HT1080 (cell line): Measurements from ENCODE around the gene ZNF653. TPM values are rescaled to one million over a fixed set of nuclear protein-coding genes. Genes with fewer than 3 reads are reported as not detected.
"Not testable (repeated sequence)": the region's sequence is repeated elsewhere in the genome, so short reads cannot be mapped to it uniquely, and the experiment has no call there.

Experiments
- DNase-seq: peaks from one replicate; pipeline ENCODE4 v3.0.0-alpha.2; 2015; ENCODE audit warnings: low read depth
- small RNA-seq: library from RNA; depleted of rRNA; stranded (forward); fragments of <200 nt; gene quantifications from one replicate; pipeline ENCODE3, GENCODE V24; 2014
- total RNA-seq: library from RNA; depleted of rRNA; stranded (reverse); fragments of >200 nt; shearing (Covaris generic); gene quantifications from 2 replicates; pipeline ENCODE4 v1.2.3, GENCODE V29; 2014; rRNA removed

Gene ZNF653
- total RNA-seq, 1 experiment from 2014 or later = 11.6 TPM

DNA sequence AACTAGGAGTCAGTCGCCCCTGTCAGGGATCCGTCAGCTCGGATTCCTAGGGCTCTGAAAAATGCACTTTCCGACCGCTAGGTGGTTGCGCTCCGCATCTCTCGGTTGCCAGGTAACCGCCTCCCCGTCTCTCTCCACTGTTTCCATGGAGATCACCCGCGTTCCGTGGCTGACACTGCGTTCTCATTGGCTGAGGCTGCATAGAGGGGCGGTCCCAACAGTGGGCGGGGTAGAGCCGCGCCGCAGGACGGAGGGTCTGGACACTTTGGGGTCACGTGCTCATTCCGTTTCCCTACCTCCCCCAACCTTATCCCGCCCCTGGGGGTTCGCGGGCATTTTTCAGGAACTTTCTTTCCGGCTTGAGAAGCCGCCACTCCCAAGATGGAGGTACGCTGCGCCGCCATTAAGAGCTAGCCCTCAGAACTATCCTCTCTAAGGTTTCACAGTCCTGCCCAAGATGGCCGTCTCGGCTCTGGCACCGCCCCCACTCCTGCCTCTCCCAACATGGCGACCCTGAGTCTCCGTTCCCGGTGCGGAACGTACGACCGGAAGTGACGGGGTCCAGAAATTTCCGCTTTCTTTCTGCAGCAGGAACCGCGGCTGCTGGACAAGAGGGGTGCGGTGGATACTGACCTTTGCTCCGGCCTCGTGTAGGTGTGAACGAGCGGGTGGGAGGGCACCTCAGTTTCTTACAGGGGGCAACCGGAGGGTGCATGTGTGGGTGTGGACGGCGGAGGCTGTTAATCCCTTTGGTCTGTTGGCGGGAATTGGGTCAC, 70.4 kb downstream of the ZNF653 start, which contains the start of the genes ODAD3 and PRKCSH:
Gene ODAD3, minus strand, starts transcription at position 65 of the 776 bp plus-strand sequence. CDS start 105 bp downstream, outside the sequence.
Gene PRKCSH, plus strand, starts transcription at position 579 of the 776 bp plus-strand sequence. CDS start 483 bp downstream, outside the sequence.
- DNase-seq = peak; percentile 100

- no peak for DNase-seq
These were observed 71.0 kb downstream of the ZNF653 start for GRCh38 chr19:11434703-11435056.

DNA sequence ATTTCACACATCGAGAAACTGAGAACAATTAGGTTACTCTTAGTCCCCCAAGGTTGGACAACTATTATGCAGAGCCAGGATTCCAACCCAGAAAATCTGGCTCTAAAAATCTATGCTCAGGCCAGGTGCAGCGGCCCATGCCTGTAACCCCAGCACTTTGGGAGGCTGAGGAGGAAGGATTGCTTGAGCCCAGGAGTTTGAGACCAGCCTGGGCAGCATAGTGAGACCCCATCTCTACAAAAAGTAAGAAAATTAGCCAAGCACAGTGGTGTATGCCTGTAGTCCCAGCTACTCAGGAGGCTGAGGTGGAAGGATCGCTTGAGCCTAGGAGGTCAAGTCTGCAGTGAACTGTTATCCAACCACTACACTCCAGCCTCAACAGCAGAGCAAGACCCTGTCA, 72.1 kb downstream of the ZNF653 start:
- not testable (repeated sequence) for DNase-seq

Small RNA genes within 50 kb of the gene (small RNA-seq; reads per million reads assigned to genes)
- gene MIR7974 (25.3 reads per million, percentile 93 among the genes with 10 or more reads in this experiment), gene RN7SL833P (not detected)

Other genes with a start within 250 kb of the ZNF653 start
- 2.8 and 4.3 TPM in 2 replicates for gene DOCK6, start 243.3 kb downstream of the ZNF653 start, total RNA-seq
- gene TSPAN16, start 209.7 kb downstream of the ZNF653 start, total RNA-seq = not detected in 2 replicates
- not detected in 2 replicates for gene RAB3D, start 166.2 kb downstream of the ZNF653 start, total RNA-seq
- 2.2 and 2.3 TPM in 2 replicates for gene TMEM205, start 159.6 kb downstream of the ZNF653 start, total RNA-seq
- gene CCDC159, start 159.3 kb downstream of the ZNF653 start, total RNA-seq = 0.23 TPM in 1 of 2 replicates, not detected in the other
- 0.27 and 1.4 TPM in 2 replicates for gene PLPPR2, start 150.4 kb downstream of the ZNF653 start, total RNA-seq
- 1.3 and 1.8 TPM in 2 replicates for gene SWSAP1, start 131.2 kb downstream of the ZNF653 start, total RNA-seq
- 0.53 and 2.2 TPM in 2 replicates for gene EPOR, start 121.5 kb downstream of the ZNF653 start, total RNA-seq
- not detected in 2 replicates for gene RGL3, start 86.5 kb downstream of the ZNF653 start, total RNA-seq
- gene ODAD3, start 70.7 kb downstream of the ZNF653 start, total RNA-seq = 0.14 and 0.33 TPM in 2 replicates
- gene PRKCSH, start 70.2 kb downstream of the ZNF653 start, total RNA-seq = 121 and 159 TPM in 2 replicates
- not detected in 2 replicates for gene ELAVL3, start 24.8 kb downstream of the ZNF653 start, total RNA-seq
- gene ECSIT, start 23.3 kb upstream of the ZNF653 start, total RNA-seq = 74.5 and 78.8 TPM in 2 replicates
- 0.45 and 0.63 TPM in 2 replicates for gene CNN1, start 33.0 kb upstream of the ZNF653 start, total RNA-seq
- gene ELOF1, start 53.4 kb upstream of the ZNF653 start, total RNA-seq = 137 and 150 TPM in 2 replicates
- 1.8 and 2.4 TPM in 2 replicates for gene ACP5, start 71.8 kb upstream of the ZNF653 start, total RNA-seq
- 6.0 and 6.5 TPM in 2 replicates for gene ZNF627, start 91.6 kb upstream of the ZNF653 start, total RNA-seq
- gene ZNF823, start 233.1 kb upstream of the ZNF653 start, total RNA-seq = 2.7 and 4.1 TPM in 2 replicates